SIG-M5 treated with dmso at 0.1 percent for 504 hours (cell line): ENCODE results near the gene CA10.

Source experiments
- DNase-seq: peaks from one replicate; lab custom pipeline; 2025; ENCODE audit not compliant: unreplicated experiment; lab: John Stamatoyannopoulos, UW

The CA10 gene

DNA sequence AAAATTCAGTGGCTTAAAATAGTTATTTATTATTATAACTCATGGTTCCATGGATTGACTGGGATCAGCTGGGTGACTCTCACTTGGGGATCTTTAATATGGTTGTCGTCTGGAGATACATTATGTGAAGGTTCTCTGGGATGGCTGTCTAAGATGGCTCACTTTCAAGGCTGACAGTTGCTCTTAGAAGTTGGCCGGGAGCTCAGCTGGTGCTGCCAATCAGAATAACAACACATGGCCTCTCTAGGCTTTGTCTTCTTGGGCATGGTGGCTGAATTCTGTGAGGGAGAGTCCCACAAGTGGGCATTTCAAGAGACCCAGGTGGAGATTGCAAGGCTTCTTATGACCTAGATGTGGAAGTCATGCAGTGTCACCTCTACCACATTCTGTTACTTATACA is 269.7 kb downstream of the CA10 start:
- DNase-seq: no peak

DNA sequence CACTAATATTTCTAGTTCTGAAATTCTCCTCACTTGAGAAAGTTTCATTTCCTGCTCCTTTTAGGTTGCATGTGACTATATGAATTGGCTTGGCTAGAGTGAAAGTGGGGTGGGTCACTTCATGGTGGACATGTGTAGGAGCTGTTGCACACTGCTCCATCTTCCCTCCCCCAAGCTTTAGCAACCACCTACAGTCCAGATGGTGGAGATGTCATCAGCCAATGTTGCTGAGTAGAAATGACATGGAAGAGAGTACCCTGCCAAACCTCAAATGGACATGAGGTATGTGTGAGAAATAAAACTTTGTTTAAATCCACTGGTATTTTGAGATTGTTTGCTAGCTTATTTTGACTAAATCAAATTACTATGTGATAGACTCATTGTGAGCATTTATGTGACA is 281.5 kb downstream of the CA10 start:
- no peak for DNase-seq

DNA sequence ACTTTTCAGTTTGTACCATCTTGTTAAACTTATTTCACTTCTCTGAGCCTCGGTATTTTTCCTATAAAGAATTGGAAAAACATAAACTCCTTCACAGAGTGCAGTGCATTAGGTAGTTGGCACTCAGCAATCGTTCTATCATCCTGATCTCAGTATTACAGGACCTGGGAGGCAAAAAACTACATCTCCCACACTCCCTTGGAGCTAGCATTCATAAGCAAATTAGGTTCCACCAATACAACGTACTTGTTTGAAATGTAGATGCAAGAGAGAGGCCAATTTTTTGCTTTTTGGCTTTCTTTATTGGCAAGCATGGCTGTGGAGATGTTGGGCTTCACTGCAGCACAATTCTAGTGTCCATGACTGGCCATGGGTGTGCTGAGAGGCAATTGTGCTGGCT is 285.2 kb downstream of the CA10 start:
- DNase-seq: no peak

DNA sequence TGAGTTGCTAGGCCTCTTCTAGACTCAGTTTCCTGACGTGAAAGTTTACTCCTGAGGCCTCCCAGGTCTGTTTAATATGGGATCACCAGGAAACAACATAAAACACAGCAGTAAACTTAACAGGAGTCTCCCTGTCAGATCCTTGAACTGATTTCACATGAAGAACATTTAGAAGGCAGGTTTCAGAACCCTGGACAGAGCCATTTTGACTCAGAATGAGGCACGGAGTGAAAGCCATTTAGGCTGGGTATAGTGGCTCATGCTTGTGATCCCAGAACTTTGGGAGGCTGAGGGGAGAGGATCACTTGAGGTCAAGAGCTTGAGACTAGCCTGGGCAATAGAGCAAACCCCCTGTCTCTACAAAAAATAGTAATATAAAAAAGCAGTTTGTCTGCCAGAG is 289.1 kb downstream of the CA10 start:
- DNase-seq: peak; percentile 1

DNA sequence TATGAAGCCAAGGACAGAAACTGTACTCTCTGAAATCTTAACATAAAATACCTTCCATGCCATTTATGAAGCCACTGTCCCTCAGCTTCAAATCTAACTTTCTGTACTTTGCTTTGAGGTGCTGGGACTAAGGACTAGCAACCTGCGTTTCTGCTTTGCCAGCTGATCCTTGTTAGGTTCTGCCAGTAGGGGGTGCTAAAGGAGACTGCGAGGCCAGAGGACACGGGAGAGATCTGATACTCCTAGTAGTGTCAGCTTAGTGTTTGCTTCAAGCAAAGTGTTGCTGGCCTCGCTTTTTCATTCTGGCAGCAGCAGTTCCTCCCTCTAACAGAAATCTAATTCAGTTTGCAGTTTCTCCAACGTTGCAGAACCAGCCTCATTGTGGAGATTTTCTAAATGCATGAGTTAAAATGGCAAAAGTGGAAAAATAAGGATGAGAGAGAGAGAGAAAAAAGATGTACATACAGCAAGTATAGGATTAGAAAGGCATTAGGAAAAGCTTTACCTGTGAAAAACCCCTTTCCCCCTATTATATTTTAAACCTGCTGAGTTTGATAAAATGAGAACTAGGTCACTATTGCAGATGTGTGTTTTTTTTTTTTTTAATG is 297.5 kb downstream of the CA10 start:
- peak; percentile 29 for DNase-seq

DNA sequence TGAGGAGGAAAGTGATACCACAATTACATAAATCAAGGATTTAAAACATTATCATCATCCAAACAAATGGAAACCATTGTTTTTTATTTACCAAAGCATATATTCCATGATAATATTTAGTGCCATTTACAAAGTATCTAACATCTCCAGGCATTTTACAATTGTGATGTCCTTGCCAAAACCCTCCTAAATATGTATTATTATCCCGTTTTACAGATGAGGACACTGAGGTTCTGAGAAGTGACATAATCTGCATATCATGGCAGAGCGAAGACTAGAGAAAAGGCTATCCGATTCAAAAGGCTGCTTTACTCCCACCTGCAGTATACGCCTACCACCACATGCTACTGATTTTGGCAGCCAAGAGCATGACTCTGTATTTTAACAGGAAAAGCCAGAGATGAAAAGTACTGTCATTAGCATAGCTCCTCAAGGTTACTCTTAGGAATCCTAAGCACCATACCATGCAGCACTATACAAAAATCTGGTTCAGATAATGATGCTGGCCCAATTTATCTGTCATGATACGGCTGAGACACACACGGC is 301.4 kb downstream of the CA10 start:
- no peak for DNase-seq

DNA sequence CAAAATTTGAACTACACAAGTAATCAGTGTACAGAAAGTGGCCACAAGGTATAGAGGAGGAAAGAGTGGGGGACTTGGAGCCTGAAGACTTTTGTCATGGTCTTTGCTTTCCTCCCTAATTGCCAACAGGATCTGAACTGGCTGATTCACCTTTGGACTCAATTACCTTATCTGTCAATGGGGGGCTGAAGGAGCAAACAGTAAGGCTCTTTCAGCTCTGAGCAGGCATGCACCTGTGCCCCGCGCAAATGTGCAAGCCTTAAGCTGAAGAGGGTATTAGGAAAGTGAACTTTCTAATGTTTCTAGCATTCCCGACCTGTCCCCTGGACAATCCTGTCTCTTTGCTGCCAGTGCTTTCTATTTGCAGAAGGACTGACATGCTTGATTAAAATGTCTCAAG is 302.7 kb downstream of the CA10 start:
- no peak for DNase-seq

DNA sequence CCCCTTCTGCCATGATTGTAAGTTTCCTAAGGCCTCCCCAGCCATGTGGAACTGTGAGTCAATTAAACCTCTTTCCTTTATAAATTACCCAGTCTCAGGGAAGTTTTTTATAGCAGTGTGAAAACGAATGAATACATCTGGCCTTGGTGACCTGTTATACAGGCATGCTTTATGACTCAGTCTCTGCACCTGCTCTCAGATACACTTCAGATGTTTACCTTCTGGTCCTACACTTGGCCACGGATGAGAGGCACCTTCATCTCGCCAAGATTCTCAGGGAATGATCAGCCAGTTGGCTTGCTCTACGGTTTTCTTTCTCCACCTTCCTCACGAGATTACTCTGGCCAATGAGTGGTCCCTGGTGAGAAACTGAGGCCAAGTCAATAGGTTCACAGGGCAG is 304.7 kb downstream of the CA10 start:
- DNase-seq: no peak

DNA sequence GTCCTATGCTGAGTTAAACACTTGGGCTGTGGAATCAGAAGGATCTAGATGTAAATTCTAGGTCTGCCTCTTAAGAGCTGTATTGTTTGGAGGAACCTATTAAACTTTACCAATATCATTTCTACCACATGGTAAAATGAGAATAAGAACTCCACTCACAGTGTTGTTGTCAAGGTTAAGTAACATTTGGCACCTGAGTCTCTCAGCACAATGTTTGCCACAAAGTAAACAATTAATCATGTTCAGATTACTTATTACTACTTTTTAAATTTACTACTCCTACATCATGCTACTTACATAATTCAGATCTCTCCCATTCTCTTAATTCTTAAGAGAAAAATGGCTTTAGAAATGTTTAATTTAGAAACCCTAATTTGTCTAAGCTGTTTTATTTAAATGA is 305.9 kb downstream of the CA10 start:
- DNase-seq: no peak

DNA sequence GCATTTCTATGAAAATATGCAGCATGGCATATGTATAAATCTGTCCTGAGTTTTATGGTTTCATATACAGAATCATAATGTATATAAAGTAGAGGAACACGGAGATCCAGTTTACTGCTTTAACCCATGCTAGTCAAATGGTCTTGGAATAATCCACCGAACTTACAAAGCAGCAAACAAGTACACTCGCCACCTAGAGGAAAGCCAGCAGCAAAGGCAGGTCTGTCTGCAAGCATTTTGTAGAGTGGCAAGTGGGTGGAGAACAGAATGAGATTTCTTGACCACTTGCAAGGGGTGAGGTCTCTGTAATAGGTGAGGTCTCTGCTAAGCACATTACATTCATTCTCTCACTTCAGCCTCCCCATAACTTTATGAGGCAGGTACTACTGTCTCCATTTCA is 308.3 kb downstream of the CA10 start:
- peak; percentile 4 for DNase-seq

DNA sequence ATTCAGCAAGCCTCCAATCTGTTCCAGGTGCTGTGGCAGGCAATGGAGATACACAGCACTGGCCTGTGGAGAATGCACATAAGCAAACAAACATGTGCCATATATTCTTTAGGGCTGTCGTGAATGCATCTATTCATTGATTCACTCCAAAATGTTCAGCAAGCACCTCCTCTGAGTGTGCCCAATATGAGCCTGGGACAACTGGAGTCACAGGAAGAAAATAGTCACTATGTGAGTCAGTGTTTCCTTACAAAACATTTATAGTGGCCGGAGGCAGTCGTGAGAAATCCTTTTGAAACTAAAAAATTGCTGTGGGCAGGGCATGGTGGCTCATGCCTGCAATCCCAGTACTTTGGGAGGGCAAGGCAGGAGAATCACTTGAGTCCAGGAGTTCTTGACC is 310.1 kb downstream of the CA10 start:
- DNase-seq: no peak

DNA sequence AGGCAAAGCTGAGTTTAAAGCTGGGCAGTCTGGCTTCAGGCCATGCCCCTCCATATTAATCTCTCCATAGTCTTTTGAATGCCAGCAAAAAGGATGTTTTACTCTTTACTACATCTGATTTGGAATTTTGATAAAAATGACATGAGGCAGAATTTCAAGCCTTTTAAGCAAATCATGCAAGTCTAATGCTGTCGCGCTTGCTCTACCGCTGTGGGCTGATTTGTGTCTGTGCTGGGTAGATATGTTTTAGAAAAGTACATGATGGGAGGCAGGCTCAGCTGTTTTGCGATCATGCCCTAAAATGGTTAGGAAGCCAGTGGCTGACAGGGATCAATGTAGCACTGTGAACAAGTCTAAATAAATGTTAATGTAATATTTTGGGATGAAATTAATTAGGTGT is 311.9 kb downstream of the CA10 start:
- no peak for DNase-seq

DNA sequence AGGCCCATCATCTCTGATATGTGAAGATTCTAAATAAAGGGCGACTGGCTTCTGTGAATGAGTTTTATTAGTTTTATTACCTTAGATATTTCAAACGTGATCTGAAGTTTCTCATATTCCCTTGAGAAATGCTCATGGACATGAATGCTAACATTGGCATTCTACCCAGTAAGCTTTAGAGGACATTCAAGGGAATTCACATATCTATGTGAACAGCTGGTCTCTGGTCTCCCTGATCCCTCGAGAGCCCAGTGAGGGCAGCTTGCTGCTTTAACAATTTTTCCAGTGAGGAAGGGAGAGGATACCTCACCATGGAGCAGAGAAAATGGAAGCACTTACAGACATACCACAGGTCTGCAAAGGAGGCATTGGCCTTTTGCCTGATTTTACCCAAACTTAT is 312.7 kb downstream of the CA10 start:
- DNase-seq: no peak

DNA sequence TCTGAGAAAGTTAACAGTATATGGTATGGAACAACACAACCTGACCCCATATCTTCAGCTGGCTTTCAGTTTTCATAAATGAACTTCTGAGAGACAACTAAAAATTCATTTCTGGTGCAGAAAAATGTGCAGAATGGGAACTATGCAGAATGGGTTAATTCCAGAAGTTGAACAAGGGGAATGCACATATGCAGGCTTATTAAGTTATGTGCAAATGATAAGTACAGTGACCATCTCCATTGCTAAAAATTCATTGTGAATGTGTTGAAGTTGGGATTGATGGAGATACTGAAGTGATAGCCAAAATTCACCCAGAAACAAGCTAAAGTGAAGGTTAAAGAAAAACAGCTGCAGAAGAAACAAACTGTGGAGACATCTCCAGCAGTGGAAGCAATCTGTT is 315.8 kb downstream of the CA10 start:
- DNase-seq: no peak

DNA sequence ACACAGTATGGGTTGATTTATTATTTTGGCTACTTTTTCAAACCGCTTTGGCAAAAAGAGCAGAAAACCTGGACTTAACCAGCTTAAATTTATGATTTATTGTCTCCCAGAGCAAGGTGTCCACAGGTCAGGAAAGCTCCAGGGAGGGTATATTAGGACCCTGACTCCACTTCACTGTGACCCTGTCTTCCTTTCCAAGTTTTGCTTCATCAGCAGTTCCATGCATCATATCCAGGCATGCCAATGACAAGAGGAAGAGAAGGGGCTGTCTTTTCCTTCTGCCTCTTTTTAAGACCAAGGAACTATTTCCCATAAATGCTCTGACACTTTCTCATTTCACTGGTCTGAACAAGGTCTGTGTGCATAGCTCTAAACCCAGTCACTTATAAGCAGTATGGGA is 316.8 kb downstream of the CA10 start:
- no peak for DNase-seq

DNA sequence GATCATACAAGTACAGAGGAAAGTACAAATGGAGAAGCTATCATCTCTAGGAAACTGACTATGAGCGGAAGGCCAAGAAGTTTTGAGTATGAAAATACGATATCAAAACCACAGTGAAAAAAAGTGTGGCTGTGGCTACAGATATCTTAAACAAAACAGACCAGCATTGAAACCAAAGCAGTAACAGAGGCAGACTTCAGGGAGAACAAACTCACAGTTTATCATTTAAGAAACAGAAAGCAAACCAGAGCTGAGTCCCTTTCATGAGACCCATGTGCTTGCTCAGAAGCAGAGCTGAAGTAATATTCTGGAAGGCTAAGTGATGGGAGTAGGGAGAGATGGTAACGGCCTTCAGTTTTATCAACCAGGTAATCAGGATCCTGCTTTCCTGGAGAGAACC is 317.8 kb downstream of the CA10 start:
- no peak for DNase-seq

DNA sequence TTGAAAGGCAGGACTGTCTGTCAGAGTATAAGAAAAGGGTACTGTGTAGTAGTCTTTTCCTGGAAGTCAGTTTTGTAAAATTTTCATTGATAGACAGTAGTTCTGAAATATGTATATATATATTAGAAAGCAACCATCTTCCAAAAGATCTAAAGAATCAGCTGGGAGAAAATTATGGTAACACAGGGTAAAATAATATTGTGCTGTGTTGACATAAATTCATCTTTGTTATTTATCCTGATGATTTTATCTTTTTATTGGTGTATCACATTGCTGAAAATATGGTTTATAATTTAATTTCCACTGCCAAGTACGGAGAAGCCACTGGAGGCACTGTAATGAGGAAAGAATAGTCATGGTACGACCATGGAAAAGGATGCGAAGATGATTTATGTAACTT is 324.9 kb downstream of the CA10 start:
- no peak for DNase-seq

DNA sequence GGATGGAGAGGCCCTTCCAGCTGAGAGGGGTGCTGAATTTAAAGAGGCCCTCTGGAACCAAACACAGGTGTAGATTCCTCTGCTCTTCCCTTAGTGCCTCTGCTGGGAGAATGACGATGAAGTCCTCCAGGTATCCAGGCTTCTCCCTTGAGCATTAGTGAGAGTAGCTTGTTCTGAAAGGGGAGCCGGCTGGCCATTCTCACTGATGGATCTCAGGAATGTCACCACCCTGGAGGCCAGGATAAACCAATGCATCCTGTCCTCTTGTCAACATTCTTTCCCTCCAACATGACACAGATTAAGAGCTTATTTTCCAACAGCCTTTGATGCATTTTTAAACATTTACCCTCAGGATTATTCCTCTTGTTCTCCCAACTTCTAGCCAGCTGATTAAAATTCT is 325.5 kb downstream of the CA10 start:
- no peak for DNase-seq

DNA sequence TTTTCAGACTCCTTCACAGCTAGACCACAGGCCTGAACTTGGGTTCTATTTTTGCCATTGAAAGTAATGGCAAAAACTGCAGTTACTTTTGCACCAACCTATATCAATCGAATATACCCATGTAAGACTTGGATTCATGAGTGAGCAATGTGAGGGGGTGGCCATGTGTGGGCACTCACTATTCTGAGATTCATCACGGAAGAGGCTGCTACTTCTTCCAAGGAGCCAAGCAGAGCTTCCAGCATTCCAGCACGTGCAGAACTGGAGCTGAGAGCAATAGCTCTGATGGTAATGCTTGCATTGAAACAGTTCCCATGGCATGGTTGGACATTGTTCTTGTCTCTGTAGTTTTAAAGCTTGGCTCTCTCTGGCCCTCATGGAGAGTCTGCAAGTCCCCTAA is 327.6 kb downstream of the CA10 start:
- DNase-seq: no peak

DNA sequence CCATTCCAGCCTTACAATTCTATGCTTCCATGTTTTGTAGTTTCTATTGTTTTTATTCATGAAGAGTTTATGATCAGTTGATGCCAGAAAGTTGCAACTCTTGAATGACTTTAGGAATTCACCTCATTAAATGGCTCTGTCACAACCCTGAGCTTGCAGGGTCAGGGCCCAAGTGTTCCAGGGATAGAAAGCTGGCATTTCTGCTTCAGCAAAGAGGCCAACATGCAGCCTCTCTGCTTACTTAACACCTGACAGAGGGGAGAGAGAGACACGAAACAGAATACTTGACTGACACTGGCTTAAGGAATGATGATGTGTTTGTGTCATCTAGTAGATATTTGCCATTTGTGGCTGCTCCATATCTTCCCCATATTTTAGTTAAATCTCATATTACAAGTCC is 328.1 kb downstream of the CA10 start:
- no peak for DNase-seq

DNA sequence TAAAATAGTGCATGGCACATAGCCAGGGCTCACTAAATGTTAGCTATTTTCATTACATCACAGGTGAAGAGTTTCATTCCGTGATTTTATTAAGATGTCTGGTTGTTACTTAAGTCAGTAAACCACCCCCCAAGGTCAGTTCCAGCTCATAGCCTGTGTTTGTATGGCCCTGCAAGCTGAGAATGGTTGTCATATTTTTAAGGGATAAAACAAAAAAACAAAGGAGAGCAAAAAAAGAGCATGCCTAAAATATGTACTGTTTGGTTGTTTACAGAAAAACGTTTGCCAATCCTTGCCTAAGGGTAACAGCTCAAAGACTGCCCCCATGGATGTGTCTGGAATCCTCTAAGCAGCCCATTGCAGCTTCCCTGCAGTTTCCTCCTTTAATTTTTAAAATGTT is 329.6 kb downstream of the CA10 start:
- no peak for DNase-seq

DNA sequence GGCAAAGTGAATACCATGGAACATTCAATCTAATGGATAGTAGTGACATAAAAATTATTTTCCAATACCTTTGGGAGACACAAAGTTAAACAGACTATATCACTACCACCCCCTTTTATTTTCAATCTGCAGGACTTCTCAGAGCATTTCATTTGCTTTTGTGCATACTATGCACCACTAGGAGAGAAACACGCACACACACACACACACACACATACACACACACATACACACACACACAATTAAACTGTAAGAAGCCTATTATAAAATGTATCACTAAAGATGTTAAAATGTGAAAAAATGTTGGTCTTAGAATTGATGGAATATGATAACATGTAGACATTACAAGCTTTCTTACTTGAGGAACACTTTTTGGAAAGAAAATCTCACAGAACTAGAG is 331.4 kb downstream of the CA10 start:
- no peak for DNase-seq

DNA sequence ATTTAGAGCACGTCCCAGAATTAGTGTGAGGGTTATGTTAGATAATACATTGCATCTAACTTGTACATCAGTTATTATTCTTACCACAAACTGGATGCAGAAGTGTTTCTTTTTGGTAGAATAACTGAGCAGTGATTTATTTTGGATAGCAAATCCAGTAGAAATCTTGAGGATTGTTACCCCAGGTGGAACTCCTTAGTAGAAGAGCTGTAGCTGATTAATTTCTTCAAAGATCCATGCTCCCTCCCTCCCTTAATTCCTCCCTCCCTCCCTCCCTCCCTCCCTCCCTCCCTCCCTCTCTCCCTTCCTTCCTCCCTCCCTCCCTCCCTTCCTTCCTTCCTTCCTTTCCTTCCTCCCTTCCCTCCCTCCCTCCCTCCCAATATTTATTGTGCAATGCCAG is 337.7 kb downstream of the CA10 start:
- no peak for DNase-seq

DNA sequence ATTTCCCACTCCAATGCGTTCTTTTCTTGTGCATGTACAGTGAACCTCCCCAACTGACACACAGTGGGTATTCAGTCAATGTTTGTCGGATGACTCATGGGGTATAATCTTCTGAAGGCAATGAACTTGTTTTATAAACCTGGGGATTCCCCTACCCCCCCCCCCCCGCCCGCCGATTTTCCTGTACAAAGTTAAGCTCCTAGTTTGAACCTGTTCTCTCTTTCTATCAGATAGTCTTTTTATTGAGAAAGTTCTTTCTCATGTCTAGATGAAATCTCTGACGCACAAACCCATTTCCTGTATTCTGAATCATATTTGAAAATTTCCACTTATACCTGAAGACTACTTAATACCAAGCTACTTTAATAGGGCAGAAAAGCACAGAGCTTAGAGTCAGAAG is 338.3 kb downstream of the CA10 start:
- DNase-seq: no peak
